Cortex of kidney (tissue), 1 donor: ENCODE results near the gene NACA2.

ENCODE experiments used
- DNase-seq: peaks from one replicate; lab custom pipeline; 2025; lab: John Stamatoyannopoulos, UW

The NACA2 gene

DNA sequence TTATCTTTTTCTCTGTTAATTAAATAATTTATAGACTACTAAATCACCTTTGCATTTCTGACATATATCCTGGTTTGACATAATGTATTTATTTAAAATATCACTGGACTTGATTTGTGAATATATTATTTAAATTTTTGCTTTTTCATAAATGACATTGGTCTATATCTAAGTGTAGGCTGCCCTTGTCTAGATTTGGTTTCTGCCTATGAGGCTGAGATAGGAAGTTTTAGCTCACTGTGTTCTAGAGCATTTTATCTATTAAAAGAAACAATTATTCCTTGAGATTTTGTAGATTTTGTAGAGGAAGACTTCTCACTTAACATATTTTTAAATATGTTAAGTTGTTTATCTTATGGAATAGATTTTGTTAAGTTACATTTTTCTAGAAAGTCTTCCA is 43.9 kb downstream of the NACA2 start:
- no peak for DNase-seq

DNA sequence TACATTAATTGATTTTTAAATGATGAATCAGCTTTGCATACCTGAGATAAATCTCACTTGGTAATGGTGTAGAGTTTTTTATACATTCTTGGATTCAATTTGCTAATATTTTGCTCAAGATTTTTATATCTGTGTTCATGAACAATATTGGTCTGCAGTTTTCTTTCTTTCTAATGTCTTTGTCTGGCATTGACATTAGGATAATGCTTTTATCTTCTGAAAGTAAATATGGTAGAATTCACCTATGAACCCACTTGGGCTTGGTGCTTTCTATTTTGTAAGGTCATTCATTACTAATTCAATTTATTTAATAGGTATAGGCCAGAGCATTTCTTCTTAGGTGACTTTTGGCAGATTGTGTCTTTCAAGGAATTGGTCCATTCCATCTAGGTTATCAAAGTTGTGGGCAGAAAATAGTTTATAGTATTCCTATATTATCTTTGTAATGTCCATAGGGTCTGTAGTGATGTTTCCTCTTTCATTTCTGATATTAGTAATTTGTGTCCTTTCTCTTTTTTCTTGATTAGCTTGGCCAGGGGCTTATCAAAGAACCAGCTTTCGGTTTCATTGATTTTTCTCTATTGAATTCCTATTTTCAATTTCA is 45.6 kb downstream of the NACA2 start:
- DNase-seq: no peak

GRCh38 chr17:61543786-61544415 is 47.1 kb downstream of the NACA2 start:
- no peak for DNase-seq

- DNase-seq: no peak
Observed at GRCh38 chr17:61542027-61542426, 49.0 kb downstream of the NACA2 start.

DNA sequence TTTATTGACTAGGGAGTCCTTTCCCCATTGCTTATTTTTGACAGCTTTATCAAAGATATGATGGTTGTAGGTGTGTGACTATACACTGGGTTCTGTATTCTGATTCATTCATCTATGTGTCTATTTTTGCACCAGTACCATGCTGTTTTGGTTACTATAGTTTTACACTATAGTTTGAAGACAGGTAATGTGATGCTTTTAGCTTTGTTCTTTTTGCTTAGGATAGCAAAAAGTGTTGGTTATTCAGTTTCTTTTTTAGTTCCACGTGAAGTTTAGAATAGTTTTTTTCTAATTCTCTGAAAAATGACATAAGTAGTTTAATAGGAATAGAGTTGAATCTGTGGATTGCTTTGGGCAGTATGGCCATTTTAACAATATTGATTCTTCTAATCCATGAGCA is 50.1 kb downstream of the NACA2 start:
- no peak for DNase-seq
